Measurements from ENCODE around the gene ACSM5.

ACSM5 gene

GRCh38 chr16:20388854-20389253 is 20.5 kb upstream of the ACSM5 start:
- no peak overlapping the region for H3K4me3 ChIP-seq (ENCODE audit: control insufficient read depth, low read depth, low read length)
- no peak for DNase-seq (ENCODE audit: low read depth)
- TF ChIP-seq, protein P1, sequence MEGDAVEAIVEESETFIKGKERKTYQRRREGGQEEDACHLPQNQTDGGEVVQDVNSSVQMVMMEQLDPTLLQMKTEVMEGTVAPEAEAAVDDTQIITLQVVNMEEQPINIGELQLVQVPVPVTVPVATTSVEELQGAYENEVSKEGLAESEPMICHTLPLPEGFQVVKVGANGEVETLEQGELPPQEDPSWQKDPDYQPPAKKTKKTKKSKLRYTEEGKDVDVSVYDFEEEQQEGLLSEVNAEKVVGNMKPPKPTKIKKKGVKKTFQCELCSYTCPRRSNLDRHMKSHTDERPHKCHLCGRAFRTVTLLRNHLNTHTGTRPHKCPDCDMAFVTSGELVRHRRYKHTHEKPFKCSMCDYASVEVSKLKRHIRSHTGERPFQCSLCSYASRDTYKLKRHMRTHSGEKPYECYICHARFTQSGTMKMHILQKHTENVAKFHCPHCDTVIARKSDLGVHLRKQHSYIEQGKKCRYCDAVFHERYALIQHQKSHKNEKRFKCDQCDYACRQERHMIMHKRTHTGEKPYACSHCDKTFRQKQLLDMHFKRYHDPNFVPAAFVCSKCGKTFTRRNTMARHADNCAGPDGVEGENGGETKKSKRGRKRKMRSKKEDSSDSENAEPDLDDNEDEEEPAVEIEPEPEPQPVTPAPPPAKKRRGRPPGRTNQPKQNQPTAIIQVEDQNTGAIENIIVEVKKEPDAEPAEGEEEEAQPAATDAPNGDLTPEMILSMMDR (IDR thresholded peaks at IDR 0.05; ENCODE audit: control insufficient read depth, insufficient read depth, low read depth, low read length, missing control alignments) = no peak

DNA sequence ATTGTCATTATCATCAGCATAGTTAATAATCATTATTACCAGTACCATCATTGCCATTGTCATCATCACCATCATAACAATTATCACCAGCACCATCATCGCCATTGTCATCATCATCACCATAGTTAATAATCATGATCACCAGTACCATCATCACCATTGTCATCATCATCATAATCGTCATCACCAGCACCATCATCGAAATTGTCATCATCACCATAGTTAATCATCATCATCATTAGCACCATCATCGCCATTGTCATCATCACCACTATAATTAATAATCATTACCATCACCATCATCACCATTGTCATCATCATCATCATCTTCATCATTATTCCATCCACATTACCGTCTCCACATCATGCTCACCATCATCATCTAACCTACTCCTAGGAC is 18.3 kb upstream of the ACSM5 start:
- TF ChIP-seq, protein P1 (IDR thresholded peaks at IDR 0.05; ENCODE audit: control insufficient read depth, insufficient read depth, low read depth, low read length, missing control alignments) = no peak
- no peak for DNase-seq (ENCODE audit: low read depth)
- no peak overlapping the region for H3K4me3 ChIP-seq (ENCODE audit: control insufficient read depth, low read depth, low read length)

- no peak for DNase-seq (ENCODE audit: low read depth)
- TF ChIP-seq, protein P1 (IDR thresholded peaks at IDR 0.05; ENCODE audit: control insufficient read depth, insufficient read depth, low read depth, low read length, missing control alignments) = no peak
These were observed 15.3 kb upstream of the ACSM5 start for GRCh38 chr16:20393801-20394577.

GRCh38 chr16:20395946-20396345 is 13.4 kb upstream of the ACSM5 start:
- H3K4me3 ChIP-seq (ENCODE audit: control insufficient read depth, low read depth, low read length) = no peak overlapping the region
- no peak for DNase-seq (ENCODE audit: low read depth)
- TF ChIP-seq, protein P1 (IDR thresholded peaks at IDR 0.05; ENCODE audit: control insufficient read depth, insufficient read depth, low read depth, low read length, missing control alignments) = no peak

More at GRCh38 chr16:20393801-20394577, 15.3 kb upstream of the ACSM5 start:
- no peak overlapping the region for H3K4me3 ChIP-seq (ENCODE audit: control insufficient read depth, low read depth, low read length)

- no peak overlapping the region for H3K4me3 ChIP-seq (ENCODE audit: control insufficient read depth, low read depth, low read length)
- TF ChIP-seq, protein P1 (IDR thresholded peaks at IDR 0.05; ENCODE audit: control insufficient read depth, insufficient read depth, low read depth, low read length, missing control alignments) = no peak
- no peak for DNase-seq (ENCODE audit: low read depth)
These were observed 12.4 kb upstream of the ACSM5 start for GRCh38 chr16:20396846-20397467.

DNA sequence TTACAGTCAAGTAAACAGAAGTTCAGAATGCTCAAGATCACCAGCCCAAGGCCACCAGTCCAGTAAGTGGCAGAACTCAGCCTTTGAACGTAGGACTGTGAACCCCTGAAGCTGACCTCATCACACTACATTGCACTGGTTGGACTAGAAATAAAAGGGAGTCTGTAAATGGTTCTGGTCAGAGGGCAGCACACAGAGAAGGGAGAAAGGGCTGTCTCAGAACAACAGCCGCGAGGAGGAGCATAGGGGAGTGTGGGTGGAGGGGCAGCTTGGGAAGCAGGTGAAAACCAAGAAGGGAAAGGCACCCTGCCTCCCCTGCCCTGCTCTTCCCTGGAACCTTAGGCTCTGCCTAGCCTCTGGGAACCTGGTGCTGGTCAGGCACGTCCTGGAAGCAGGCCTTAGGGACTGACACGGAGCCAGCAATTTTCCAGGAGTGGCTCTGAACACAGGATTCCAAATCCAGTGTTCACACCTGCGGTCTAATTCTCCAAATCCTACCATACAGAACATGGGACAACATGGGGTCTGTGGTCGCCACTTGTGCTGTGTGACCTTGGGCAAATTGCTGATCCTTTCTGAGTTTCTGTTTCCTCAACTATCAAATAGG is 11.8 kb upstream of the ACSM5 start:
- DNase-seq (ENCODE audit: low read depth) = no peak
- no peak overlapping the region for H3K4me3 ChIP-seq (ENCODE audit: control insufficient read depth, low read depth, low read length)
- TF ChIP-seq, protein P1 (IDR thresholded peaks at IDR 0.05; ENCODE audit: control insufficient read depth, insufficient read depth, low read depth, low read length, missing control alignments) = no peak

Measured in AG09309 (cell line).